Activated CD4-positive, alpha-beta T cell treated with anti-CD3 and anti-CD28 coated beads, Interleukin-2, amount 10 ng/mL, durations not matched to agents 7 days and 5 days (primary cell): ENCODE data around the gene OSBP. TPM values are rescaled to one million over a fixed set of nuclear protein-coding genes. Genes with fewer than 3 reads are reported as not detected.
"Not testable (repeated sequence)": the region's sequence is repeated elsewhere in the genome, so short reads cannot be mapped to it uniquely, and the experiment has no call there.

Source experiments
- CTCF ChIA-PET: fragments of 350-600 bp; sonication (Branson Sonifier 250); formaldehyde crosslinking; loops from one replicate; lab custom pipeline; 2021; ENCODE audit warnings: antibody characterized with exemption; lab: Charles Lee
- POLR2A ChIA-PET: fragments of 350-600 bp; sonication (Branson Sonifier 250); formaldehyde crosslinking; loops from one replicate; lab custom pipeline; 2021; ENCODE audit warnings: antibody characterized with exemption; lab: Charles Lee
- DNase-seq: peaks from one replicate; pipeline ENCODE4 v3.0.0-alpha.2; 2020
- H3K27ac Mint-ChIP-seq: one replicate; pipeline ENCODE4 v1.8.0; 2021; ENCODE audit warnings: mild to moderate bottlenecking, moderate library complexity, mixed read lengths
- H3K27me3 Mint-ChIP-seq: one replicate; pipeline ENCODE4 v1.8.0; 2021; ENCODE audit warnings: mixed read lengths
- H3K36me3 Mint-ChIP-seq: one replicate; pipeline ENCODE4 v1.8.0; 2021; ENCODE audit warnings: low read depth, mixed read lengths
- H3K4me1 Mint-ChIP-seq: one replicate; pipeline ENCODE4 v1.8.0; 2021; ENCODE audit warnings: mixed read lengths
- H3K4me3 Mint-ChIP-seq: one replicate; pipeline ENCODE4 v1.8.0; 2021; ENCODE audit warnings: mild to moderate bottlenecking, moderate library complexity, mixed read lengths
- H3K9me3 Mint-ChIP-seq: one replicate; pipeline ENCODE4 v1.8.0; 2021; ENCODE audit warnings: mixed read lengths
- total RNA-seq, 2 experiments: library from RNA; stranded (reverse); gene quantifications; one replicate each; pipeline ENCODE4 v1.2.3, GENCODE V29; 2021

Gene OSBP
- 10 to 100 TPM; 36.4 to 43.6 TPM for total RNA-seq

- Mint-ChIP-seq H3K27me3 (no peaks in the 10 kb centered on the region), H3K4me3 (peak within 1 kb of the TSS; percentile 93), H3K27ac (peak within 1 kb of the TSS; percentile 93), H3K4me1 (peaks cover 58% of the 10 kb centered on the region), H3K36me3 (peaks cover 29% of the 10 kb centered on the region), H3K9me3 (no peaks in the 10 kb centered on the region)
- POLR2A ChIA-PET, result interaction anchor here (0.6 to 0.9 kb wide), 3 partner anchors 23 to 53 kb away, joined by 3 to 4 read pairs (median 3); no protein-coding TSS in a partner anchor
- DNase-seq, result peak; percentile 99
- CTCF ChIA-PET, result interaction anchor here (0.9 to 1.9 kb wide), 9 partner anchors 14 to 78 kb away, joined by 3 to 5 read pairs (median 3); no protein-coding TSS in a partner anchor
These were observed at the start of gene OSBP for GRCh38 chr11:59615637-59616395. Gene OSBP (minus strand): TSS chr11:59615774. CDS start chr11:59615664, 110 bp downstream.

- Mint-ChIP-seq H3K27ac (peak overlapping the region; percentile 72), H3K27me3 (no peaks in the 10 kb centered on the region), H3K9me3 (no peaks in the 10 kb centered on the region), H3K4me3 (no peak overlapping the region), H3K36me3 (peaks cover 64% of the 10 kb centered on the region), H3K4me1 (peaks cover 32% of the 10 kb centered on the region)
- ChIA-PET POLR2A (no interaction called here), CTCF (interaction anchor here (1.3 kb wide), 1 partner anchor 17 kb away, joined by 3 read pairs; no protein-coding TSS in a partner anchor)
- DNase-seq, result no peak
These were observed 45.0 kb upstream of the OSBP start for GRCh38 chr11:59660621-59661020.

GRCh38 chr11:59659981-59660380, 44.4 kb upstream of the OSBP start:
- POLR2A ChIA-PET, result interaction anchor here (0.6 kb wide), 1 partner anchor 635 kb away, joined by 3 read pairs; no protein-coding TSS in a partner anchor
- CTCF ChIA-PET, result interaction anchor here (0.7 kb wide), 1 partner anchor 15 kb away, joined by 3 read pairs; no protein-coding TSS in a partner anchor

GRCh38 chr11:59658036-59658435, 42.5 kb upstream of the OSBP start:
- no peak for DNase-seq
- Mint-ChIP-seq H3K4me1 (peaks cover 14% of the 10 kb centered on the region), H3K9me3 (no peaks in the 10 kb centered on the region), H3K4me3 (no peak overlapping the region), H3K27me3 (no peaks in the 10 kb centered on the region), H3K27ac (no peak overlapping the region), H3K36me3 (peaks cover 62% of the 10 kb centered on the region)
- POLR2A ChIA-PET, result no interaction called here
- CTCF ChIA-PET, result no interaction called here

More at GRCh38 chr11:59659981-59660380, 44.4 kb upstream of the OSBP start:
- Mint-ChIP-seq H3K27me3 (no peaks in the 10 kb centered on the region), H3K27ac (no peak overlapping the region), H3K4me1 (peaks cover 26% of the 10 kb centered on the region), H3K36me3 (peaks cover 65% of the 10 kb centered on the region), H3K4me3 (no peak overlapping the region), H3K9me3 (no peaks in the 10 kb centered on the region)
- DNase-seq, result no peak

GRCh38 chr11:59654893-59655292, 39.3 kb upstream of the OSBP start:
- H3K27ac Mint-ChIP-seq, result no peak overlapping the region
- DNase-seq, result no peak
- H3K36me3 Mint-ChIP-seq, result peaks cover 74% of the 10 kb centered on the region
- no peaks in the 10 kb centered on the region for H3K4me1 Mint-ChIP-seq
- POLR2A ChIA-PET, result no interaction called here
- CTCF ChIA-PET, result interaction anchor here (1.1 to 1.4 kb wide), 2 partner anchors 10 to 14 kb away, joined by 4 to 5 read pairs; partner anchors contain the start of gene PATL1
- no peak overlapping the region for H3K4me3 Mint-ChIP-seq
- no peaks in the 10 kb centered on the region for H3K9me3 Mint-ChIP-seq
- H3K27me3 Mint-ChIP-seq, result no peaks in the 10 kb centered on the region

- H3K27me3 Mint-ChIP-seq, result no peaks in the 10 kb centered on the region
- H3K4me1 Mint-ChIP-seq, result no peaks in the 10 kb centered on the region
- no peaks in the 10 kb centered on the region for H3K9me3 Mint-ChIP-seq
- peaks cover 75% of the 10 kb centered on the region for H3K36me3 Mint-ChIP-seq
- ChIA-PET CTCF (no interaction called here), POLR2A (no interaction called here)
- H3K4me3 Mint-ChIP-seq, result no peak overlapping the region
- peak overlapping the region; percentile 46 for H3K27ac Mint-ChIP-seq
- DNase-seq, result no peak
These were observed 31.8 kb upstream of the OSBP start for GRCh38 chr11:59647245-59647980.

- Mint-ChIP-seq H3K27ac (no peak overlapping the region), H3K27me3 (no peaks in the 10 kb centered on the region), H3K4me3 (no peak overlapping the region), H3K4me1 (no peaks in the 10 kb centered on the region), H3K36me3 (peaks cover 68% of the 10 kb centered on the region), H3K9me3 (no peaks in the 10 kb centered on the region)
- ChIA-PET CTCF (interaction anchor here (0.6 kb wide), 1 partner anchor 15 kb away, joined by 3 read pairs; no protein-coding TSS in a partner anchor), POLR2A (no interaction called here)
- no peak for DNase-seq
These were observed 29.0 kb upstream of the OSBP start for GRCh38 chr11:59644528-59644927.

- Mint-ChIP-seq H3K9me3 (no peaks in the 10 kb centered on the region), H3K4me3 (no peak overlapping the region), H3K36me3 (peaks cover 69% of the 10 kb centered on the region), H3K27me3 (no peaks in the 10 kb centered on the region), H3K4me1 (no peaks in the 10 kb centered on the region), H3K27ac (no peak overlapping the region)
- ChIA-PET POLR2A (no interaction called here), CTCF (interaction anchor here (0.9 to 1.9 kb wide), 3 partner anchors 18 to 49 kb away, joined by 3 to 5 read pairs (median 3); no protein-coding TSS in a partner anchor)
- no peak for DNase-seq
These were observed 27.8 kb upstream of the OSBP start for GRCh38 chr11:59643390-59643789.

GRCh38 chr11:59641156-59641555, 25.6 kb upstream of the OSBP start:
- Mint-ChIP-seq H3K36me3 (peaks cover 74% of the 10 kb centered on the region), H3K9me3 (no peaks in the 10 kb centered on the region), H3K27me3 (no peaks in the 10 kb centered on the region), H3K4me3 (no peak overlapping the region), H3K4me1 (no peaks in the 10 kb centered on the region), H3K27ac (no peak overlapping the region)
- ChIA-PET POLR2A (no interaction called here), CTCF (no interaction called here)
- no peak for DNase-seq

GRCh38 chr11:59630493-59630892, 14.9 kb upstream of the OSBP start:
- DNase-seq, result no peak
- Mint-ChIP-seq H3K27ac (no peak overlapping the region), H3K36me3 (peaks cover 22% of the 10 kb centered on the region), H3K4me1 (peaks cover 1% of the 10 kb centered on the region), H3K9me3 (no peaks in the 10 kb centered on the region), H3K4me3 (no peak overlapping the region), H3K27me3 (no peaks in the 10 kb centered on the region)
- CTCF ChIA-PET, result interaction anchor here (1.2 kb wide), 1 partner anchor 14 kb away, joined by 3 read pairs; no protein-coding TSS in a partner anchor
- POLR2A ChIA-PET, result no interaction called here

- Mint-ChIP-seq H3K4me3 (no peak overlapping the region), H3K4me1 (peaks cover 1% of the 10 kb centered on the region), H3K9me3 (no peaks in the 10 kb centered on the region), H3K27me3 (no peaks in the 10 kb centered on the region), H3K36me3 (peaks cover 17% of the 10 kb centered on the region), H3K27ac (no peak overlapping the region)
- ChIA-PET CTCF (interaction anchor here (0.6 to 1.4 kb wide), 3 partner anchors 14 to 66 kb away, joined by 3 read pairs; no protein-coding TSS in a partner anchor), POLR2A (no interaction called here)
- DNase-seq, result no peak
These were observed 14.4 kb upstream of the OSBP start for GRCh38 chr11:59629996-59630395.

- H3K4me1 Mint-ChIP-seq, DNase-seq, CTCF ChIA-PET, H3K9me3 Mint-ChIP-seq, POLR2A ChIA-PET, H3K27me3 Mint-ChIP-seq, H3K27ac Mint-ChIP-seq, H3K4me3 Mint-ChIP-seq: not testable (repeated sequence)
- H3K36me3 Mint-ChIP-seq, result peaks cover 13% of the 10 kb centered on the region
These were observed 11.4 kb upstream of the OSBP start for GRCh38 chr11:59626969-59627368.
